ENCODE results near the gene CBLN3.

CBLN3 gene

DNA sequence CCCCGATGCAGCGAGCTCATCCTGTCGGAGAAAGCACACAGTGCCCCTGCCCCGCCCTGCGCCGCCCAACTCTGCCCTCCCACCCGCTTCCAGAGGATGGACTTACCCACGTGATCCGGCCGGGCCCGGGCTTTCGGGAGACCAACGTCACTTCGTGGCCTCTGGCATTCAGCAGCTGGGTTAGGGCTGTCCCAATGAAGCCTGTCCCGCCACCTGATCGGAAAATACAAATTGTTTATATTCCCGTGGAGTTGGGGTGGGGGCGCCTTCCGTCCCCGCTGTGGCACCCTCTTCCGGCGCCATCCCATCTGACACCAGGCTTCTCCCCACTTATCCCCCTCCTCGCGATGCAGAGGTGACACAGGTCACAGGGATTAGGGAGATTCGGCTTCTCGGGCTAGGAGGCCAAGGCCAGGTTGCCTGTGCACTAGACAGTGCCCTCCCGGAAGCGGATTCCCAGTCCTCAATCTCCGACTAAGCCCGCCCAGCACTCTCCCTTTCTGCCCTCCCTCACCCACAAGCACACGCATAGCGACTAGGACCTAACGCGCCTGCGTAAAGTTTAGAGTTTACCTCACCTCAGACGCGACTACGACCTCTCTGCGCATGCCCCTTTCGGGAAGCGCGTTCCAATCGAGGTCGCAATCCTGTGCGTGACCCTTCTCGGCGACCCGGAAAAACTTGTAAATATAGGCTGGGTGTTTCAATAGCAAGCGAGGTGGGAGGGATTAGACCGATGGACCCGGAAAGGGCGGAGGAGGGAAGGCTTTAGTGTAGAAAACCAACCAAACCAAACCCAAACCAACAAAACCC, 13.0 kb upstream of the CBLN3 start, which contains the start of gene SDR39U1:
Gene SDR39U1, minus strand, starts transcription at position 537 of the 813 bp plus-strand sequence. Its CDS starts 7 bp downstream, at position 530.
- peak within 1 kb of the TSS; percentile 93 for H3K4me3 Mint-ChIP-seq
- H3K4me1 Mint-ChIP-seq (ENCODE audit: low read depth): peaks cover 51% of the 10 kb centered on the region
- no peaks in the 10 kb centered on the region for H3K27me3 Mint-ChIP-seq
- H3K27ac Mint-ChIP-seq: peak within 1 kb of the TSS; percentile 98
- H3K9me3 Mint-ChIP-seq: no peaks in the 10 kb centered on the region
- H3K36me3 Mint-ChIP-seq (ENCODE audit: low read depth): peaks cover 43% of the 10 kb centered on the region

DNA sequence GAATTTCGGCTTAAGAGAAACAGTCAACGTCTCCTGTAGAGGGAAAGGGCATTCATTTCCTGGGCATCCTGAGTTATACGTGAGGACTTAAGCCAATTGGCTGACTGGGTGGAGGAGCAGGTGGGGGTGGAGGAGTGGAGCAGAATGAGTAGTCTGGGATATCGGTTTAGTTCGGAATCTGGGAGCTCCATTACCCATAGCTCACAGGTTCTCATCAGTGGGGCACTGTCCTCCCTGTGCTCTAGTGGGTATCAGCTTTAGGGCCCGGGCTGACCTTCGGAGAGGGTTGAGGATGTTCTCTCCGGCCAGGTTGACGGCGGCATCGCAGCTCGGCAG, 12.4 kb upstream of the CBLN3 start:
- Mint-ChIP-seq H3K27me3 (no peaks in the 10 kb centered on the region), H3K36me3 (ENCODE audit: low read depth) (peaks cover 45% of the 10 kb centered on the region), H3K4me1 (ENCODE audit: low read depth) (peaks cover 57% of the 10 kb centered on the region), H3K9me3 (no peaks in the 10 kb centered on the region), H3K4me3 (peak overlapping the region; percentile 93), H3K27ac (peak overlapping the region; percentile 98)

DNA sequence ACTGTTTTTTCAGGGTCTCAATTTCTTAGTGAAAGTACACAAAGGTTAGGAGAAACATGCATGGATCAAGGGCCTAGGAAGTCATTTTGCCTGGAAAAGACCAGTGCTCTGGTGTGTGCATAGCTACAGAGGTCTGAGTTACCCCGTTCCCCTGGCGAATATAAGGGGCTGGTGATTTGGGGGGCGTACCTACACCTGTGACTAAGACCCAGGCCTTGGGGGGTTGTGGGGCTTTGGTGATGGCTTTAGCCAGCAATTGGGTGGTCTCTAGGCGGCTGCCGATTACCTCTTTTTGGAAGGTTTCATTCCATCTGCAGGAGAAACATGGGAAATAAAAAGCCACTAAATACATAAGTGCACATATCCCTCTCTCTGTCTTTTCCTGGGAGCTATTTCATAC, 12.0 kb upstream of the CBLN3 start:
- no peaks in the 10 kb centered on the region for H3K27me3 Mint-ChIP-seq
- H3K4me3 Mint-ChIP-seq: peak overlapping the region; percentile 93
- peaks cover 61% of the 10 kb centered on the region for H3K4me1 Mint-ChIP-seq (ENCODE audit: low read depth)
- no peaks in the 10 kb centered on the region for H3K9me3 Mint-ChIP-seq
- peaks cover 49% of the 10 kb centered on the region for H3K36me3 Mint-ChIP-seq (ENCODE audit: low read depth)
- peak overlapping the region; percentile 98 for H3K27ac Mint-ChIP-seq

DNA sequence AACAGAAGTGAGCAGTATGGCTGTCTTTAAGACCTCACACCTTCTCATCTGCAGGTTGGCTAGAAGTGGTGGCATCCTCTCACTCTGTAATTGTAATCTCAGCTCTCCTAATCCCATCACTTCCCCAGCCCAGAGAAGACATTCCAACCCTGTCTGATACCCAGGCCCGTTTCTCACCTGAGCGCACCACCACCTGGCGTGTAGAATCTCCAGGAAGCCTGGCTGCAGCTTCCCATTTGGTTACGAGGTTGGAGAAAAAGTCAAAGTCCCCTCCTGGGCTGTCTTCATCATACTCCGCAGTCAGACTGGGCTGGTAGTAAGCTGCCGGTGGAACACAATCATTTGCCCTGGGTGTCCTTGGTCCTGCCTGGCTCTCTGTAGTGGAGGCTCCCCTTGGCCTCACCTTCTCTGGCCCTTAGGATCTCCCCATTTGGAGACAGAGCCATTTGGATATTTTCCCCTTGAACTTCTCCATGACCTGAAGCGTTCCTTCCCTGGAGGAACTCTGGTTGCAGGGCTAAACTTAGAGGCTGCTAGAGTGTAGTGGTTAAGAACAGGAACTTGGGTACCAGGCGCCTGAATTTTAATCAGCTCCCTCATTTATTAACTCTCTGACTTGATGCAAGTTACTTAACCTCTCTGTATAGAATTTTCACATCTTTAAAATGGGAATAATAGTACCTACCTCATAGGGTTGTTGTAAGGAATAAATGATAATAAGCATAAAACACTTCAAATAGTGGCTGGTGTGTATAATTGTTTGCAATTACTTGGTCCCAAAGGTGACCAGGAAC, 11.3 kb upstream of the CBLN3 start:
- Mint-ChIP-seq H3K4me3 (peak overlapping the region; percentile 93), H3K4me1 (ENCODE audit: low read depth) (peaks cover 65% of the 10 kb centered on the region), H3K36me3 (ENCODE audit: low read depth) (peaks cover 49% of the 10 kb centered on the region), H3K27me3 (no peaks in the 10 kb centered on the region), H3K27ac (peak overlapping the region; percentile 98), H3K9me3 (no peaks in the 10 kb centered on the region)

DNA sequence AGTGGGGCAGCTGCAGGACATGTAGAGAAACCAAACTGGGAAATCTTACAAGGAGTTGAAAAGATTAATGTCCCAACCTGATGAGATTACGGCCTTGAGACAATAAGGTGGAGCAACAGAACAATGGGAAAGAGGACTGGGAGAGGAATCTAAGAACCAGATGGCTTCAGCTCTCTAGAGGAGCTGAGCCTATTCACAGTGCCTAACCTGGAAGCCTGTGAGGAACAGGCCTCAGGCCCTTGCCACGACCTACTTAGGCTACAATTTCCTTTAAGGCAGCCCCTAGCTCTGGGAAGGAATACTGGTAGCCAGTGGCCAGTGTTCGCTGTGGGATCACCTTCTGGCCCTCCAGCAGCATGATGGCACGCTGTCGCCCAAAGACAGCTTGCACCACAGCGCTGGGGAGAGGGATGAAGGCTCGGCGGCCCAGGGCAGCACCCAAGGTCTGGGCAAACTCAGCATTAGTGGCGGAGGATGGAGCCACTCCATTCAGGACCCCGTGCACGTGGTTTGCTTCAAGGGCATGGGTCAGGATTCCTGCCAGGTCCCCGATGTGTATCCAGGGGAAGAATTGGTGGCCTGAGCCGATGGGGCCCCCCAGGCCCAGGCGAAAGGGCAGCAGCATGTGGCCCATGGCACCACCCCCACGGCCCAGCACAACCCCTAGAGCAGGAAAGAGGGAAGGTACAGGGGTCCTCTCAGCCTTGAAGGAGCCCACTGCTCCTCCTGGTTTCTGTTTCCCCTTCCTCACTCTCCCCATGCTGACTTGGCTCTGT, 10.6 kb upstream of the CBLN3 start:
- H3K36me3 Mint-ChIP-seq (ENCODE audit: low read depth): peaks cover 49% of the 10 kb centered on the region
- H3K27ac Mint-ChIP-seq: peak overlapping the region; percentile 63
- peaks cover 69% of the 10 kb centered on the region for H3K4me1 Mint-ChIP-seq (ENCODE audit: low read depth)
- H3K4me3 Mint-ChIP-seq: peak overlapping the region; percentile 6
- no peaks in the 10 kb centered on the region for H3K27me3 Mint-ChIP-seq
- H3K9me3 Mint-ChIP-seq: no peaks in the 10 kb centered on the region

DNA sequence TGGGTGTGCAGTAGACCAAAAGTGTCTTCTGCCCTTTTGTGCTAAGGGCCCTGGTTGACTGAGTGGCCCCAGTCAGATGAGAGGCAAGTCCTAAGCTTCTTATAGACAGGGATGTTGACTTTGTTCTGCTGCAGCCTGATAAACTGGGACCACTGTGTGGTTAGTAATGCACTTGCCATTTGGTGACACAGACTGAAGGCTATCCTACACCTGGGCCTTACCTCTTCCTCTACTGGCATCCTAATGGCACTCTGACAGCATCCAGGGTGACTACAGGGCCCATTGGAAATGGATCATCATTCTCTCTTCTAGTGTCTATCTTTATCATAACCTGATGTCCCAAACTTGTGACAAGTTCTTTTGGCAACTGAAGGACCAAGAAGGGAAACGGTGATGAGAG, 9.8 kb upstream of the CBLN3 start:
- peaks cover 48% of the 10 kb centered on the region for H3K36me3 Mint-ChIP-seq (ENCODE audit: low read depth)
- peak overlapping the region; percentile 18 for H3K27ac Mint-ChIP-seq
- H3K27me3 Mint-ChIP-seq: no peaks in the 10 kb centered on the region
- peaks cover 68% of the 10 kb centered on the region for H3K4me1 Mint-ChIP-seq (ENCODE audit: low read depth)
- H3K9me3 Mint-ChIP-seq: no peaks in the 10 kb centered on the region
- peak overlapping the region; percentile 6 for H3K4me3 Mint-ChIP-seq

DNA sequence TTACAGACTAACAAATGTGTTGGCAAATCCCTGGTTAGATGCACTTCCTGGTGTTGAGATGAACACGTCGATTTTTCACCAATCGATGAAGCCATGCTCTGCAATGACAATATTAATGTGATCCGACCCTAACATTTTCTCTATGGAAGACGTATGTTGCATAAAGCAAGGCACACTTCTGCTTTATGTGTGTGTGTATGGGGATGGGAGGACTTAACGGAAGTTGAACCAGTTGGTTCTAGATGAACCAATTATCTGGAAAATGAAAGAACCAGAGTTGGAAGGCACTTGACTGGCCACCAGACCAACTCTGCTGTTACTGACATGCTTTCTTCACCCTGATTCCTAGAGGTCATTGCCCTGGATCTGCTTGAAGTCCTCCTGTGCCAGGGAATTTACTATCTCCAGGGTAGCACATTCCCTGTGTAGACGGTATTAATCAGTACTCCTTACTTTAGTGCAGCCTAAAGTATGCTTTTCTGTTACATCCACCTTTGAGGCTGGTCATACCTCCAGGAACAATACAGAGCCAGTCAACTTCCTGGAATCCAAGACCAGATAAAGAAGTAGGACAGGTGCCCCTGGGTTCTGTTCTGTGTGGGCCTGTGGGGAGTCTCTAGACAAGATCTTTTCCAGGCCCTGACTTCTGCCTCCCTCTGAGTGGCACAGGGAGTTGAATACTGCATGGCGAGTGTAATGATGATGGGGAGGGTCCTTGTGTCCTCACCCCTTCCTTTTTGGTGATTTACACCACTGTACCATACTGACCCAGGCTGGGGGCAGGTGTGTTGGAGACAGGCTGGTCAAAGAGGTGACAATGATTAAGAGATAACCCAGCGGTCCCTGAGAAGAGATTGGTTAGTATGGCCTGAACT, 9.0 kb upstream of the CBLN3 start:
- Mint-ChIP-seq H3K27ac (peak overlapping the region; percentile 18), H3K4me1 (ENCODE audit: low read depth) (peaks cover 64% of the 10 kb centered on the region), H3K9me3 (no peaks in the 10 kb centered on the region), H3K36me3 (ENCODE audit: low read depth) (peaks cover 53% of the 10 kb centered on the region), H3K27me3 (no peaks in the 10 kb centered on the region), H3K4me3 (no peak overlapping the region)

DNA sequence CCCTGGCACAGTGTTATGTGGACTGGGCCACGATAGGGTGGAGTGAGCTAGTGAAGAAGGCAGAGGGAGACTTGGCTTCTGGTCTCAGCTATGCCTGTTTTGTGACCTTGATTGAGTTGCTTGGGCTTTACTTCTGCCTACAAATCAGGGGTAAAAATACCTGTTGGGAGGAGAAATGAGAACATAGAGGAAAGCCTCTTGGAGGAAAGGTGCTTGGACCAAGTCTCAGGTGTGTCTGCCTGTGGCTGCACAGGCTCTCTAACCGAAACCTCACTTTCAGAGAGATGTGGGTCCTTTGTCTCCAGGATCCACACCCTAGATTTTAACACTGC, 8.2 kb upstream of the CBLN3 start:
- H3K4me1 Mint-ChIP-seq (ENCODE audit: low read depth): peaks cover 66% of the 10 kb centered on the region
- H3K4me3 Mint-ChIP-seq: no peak overlapping the region
- H3K9me3 Mint-ChIP-seq: no peaks in the 10 kb centered on the region
- H3K36me3 Mint-ChIP-seq (ENCODE audit: low read depth): peaks cover 59% of the 10 kb centered on the region
- H3K27ac Mint-ChIP-seq: peak overlapping the region; percentile 57
- H3K27me3 Mint-ChIP-seq: no peaks in the 10 kb centered on the region

DNA sequence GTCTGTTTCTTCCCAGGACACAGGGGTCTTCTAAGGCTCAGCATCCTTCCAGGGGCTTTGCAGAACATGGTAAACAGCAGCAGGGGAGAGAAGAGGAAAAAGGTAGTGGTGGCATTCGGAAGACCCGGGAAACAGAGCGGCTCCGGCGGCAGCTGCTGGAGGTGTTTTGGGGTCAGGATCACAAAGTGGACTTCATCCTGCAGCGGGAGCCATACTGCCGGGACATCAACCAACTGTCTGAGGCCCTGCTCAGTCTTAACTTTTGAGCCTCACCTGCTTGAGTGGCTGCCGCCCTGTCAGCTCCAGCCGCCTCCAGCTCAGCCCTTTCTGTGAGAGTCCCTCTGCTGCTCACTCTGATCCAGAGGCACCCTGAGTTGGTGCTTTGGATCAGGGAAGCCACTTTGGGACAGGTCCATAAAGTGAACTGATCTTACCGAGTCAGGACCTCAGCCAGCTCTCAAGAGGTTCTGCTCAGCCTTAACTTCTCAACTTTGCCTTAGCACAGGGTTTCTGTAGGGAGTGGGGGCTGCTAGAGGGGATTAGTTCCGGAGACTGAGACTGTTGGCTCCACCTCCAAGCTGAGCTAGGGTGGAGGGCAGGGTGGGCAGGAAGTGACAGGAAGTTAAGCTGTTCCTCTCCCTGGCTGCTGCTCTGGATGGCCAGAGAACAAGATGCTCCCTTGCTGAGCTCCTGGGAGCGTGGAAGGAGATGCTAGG, 7.7 kb upstream of the CBLN3 start:
- H3K36me3 Mint-ChIP-seq (ENCODE audit: low read depth): peaks cover 59% of the 10 kb centered on the region
- no peaks in the 10 kb centered on the region for H3K27me3 Mint-ChIP-seq
- peaks cover 63% of the 10 kb centered on the region for H3K4me1 Mint-ChIP-seq (ENCODE audit: low read depth)
- peak overlapping the region; percentile 29 for H3K4me3 Mint-ChIP-seq
- H3K27ac Mint-ChIP-seq: peak overlapping the region; percentile 81
- no peaks in the 10 kb centered on the region for H3K9me3 Mint-ChIP-seq

DNA sequence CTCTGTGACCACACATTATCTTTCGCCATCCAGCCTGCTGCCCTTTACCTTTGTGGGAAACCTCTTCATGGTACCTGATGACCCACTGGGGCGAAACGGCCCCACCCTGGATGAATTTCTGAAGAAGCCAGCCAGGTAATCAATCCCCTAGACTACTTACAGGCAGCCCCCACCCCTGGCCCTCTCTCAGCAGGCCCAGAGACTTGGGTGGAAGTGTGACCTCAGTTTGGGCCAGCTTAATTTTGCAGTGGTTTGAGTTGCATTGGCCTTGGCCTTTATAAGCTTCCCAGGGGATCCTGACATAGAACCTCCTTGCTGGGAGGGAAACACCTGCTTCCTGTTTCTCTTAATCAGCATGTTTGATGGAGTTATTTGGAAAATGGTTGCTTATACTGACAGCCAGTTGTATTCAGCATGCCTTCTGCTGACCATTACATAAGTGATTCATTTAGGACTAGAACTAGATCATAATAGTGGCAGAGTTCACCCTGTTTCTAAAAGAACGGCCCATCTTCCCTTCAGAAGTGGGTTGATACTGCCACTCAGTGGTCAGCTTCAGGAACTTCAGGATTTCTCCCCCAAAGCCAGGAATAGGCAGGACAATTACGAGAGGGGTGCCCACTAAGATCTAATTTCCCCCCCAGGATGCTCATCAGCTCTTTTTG, 7.0 kb upstream of the CBLN3 start:
- Mint-ChIP-seq H3K27me3 (no peaks in the 10 kb centered on the region), H3K4me1 (ENCODE audit: low read depth) (peaks cover 64% of the 10 kb centered on the region), H3K27ac (peak overlapping the region; percentile 81), H3K9me3 (no peaks in the 10 kb centered on the region), H3K36me3 (ENCODE audit: low read depth) (peaks cover 60% of the 10 kb centered on the region), H3K4me3 (peak overlapping the region; percentile 29)

DNA sequence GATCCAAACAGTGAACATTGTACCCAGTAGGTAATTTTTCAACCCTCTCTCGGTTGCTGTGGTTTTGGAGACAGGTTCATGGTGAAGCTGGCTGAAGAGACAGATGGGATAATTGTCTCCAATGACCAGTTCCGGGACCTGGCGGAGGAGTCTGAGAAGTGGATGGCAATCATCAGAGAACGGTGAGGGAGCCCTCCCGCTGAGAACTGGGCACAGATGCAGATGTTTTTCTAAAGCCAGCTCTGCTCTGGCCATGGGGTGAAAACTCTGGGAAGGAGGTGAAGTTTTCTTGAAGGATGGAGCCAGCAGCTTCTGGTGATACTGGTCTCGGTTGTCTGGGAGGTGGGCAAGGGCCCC, 6.5 kb upstream of the CBLN3 start:
- H3K27me3 Mint-ChIP-seq: no peaks in the 10 kb centered on the region
- peaks cover 56% of the 10 kb centered on the region for H3K36me3 Mint-ChIP-seq (ENCODE audit: low read depth)
- H3K27ac Mint-ChIP-seq: no peak overlapping the region
- H3K4me3 Mint-ChIP-seq: no peak overlapping the region
- H3K4me1 Mint-ChIP-seq (ENCODE audit: low read depth): peaks cover 64% of the 10 kb centered on the region
- H3K9me3 Mint-ChIP-seq: no peaks in the 10 kb centered on the region

DNA sequence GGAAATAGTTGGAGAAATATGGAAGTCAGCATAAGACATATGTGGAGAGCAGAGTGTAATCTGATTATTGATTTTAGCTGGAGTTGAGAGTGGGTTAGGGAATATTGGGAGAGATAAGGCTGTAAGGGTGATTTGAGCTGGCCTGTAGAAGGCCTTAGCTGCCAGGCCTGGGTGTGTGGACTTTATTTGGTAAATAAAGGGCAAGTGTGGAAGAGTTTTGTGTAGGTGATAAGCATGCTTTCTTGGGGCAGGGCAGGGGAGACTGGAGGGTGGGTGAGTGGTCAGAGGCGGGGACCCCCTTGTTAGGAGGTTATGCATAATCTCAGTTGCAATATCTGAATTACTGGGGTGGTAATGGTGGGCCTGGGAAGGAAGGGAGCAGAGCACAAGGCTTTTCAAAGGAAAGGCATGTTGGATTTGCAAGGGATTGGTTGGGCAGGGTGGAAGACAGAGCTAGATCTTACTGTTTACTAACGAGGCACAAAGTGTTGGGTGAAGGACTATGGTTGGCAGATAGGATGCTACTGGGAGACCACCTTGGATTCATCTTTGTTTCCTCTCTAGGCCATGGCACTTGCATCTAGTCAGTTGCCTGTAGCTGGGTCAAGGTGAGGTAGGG, 5.8 kb upstream of the CBLN3 start:
- Mint-ChIP-seq H3K4me1 (ENCODE audit: low read depth) (peaks cover 60% of the 10 kb centered on the region), H3K4me3 (no peak overlapping the region), H3K36me3 (ENCODE audit: low read depth) (peaks cover 50% of the 10 kb centered on the region), H3K27me3 (no peaks in the 10 kb centered on the region), H3K27ac (no peak overlapping the region), H3K9me3 (no peaks in the 10 kb centered on the region)

DNA sequence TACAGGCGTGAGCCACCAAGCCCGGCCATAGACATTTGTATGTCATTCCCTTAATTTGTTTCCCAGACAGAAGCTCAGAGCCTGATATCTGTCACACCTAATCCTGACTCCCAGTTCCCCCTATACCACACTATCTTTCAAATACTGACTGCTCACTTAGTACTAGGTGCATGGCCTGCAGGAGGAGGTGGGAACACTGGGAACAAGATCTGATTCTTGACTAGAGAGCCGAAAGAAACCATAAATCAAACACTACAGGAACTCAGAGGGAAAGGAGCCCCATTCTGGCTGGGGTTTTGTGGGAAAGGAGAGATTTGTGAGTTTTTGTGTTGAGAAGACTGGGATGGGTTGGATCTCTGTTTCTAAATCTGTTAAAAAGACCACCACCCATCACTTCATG, 5.2 kb upstream of the CBLN3 start:
- no peak overlapping the region for H3K4me3 Mint-ChIP-seq
- peaks cover 56% of the 10 kb centered on the region for H3K4me1 Mint-ChIP-seq (ENCODE audit: low read depth)
- H3K27ac Mint-ChIP-seq: no peak overlapping the region
- no peaks in the 10 kb centered on the region for H3K27me3 Mint-ChIP-seq
- peaks cover 48% of the 10 kb centered on the region for H3K36me3 Mint-ChIP-seq (ENCODE audit: low read depth)
- H3K9me3 Mint-ChIP-seq: no peaks in the 10 kb centered on the region
